ENCODE measurements around the gene MAP3K8.

GRCh38 chr10:30390207-30390606 lies 43.8 kb upstream of the MAP3K8 start:
- TF ChIP-seq CTCF (IDR thresholded peaks at IDR 0.05): no peak
- no peak for TF ChIP-seq EP300 (IDR thresholded peaks at IDR 0.05)

All from esophagus muscularis mucosa (tissue), 3 donors.